CD4-positive, alpha-beta T cell (primary cell): ENCODE data around the gene TRIM66. TPM values are rescaled to one million over a fixed set of nuclear protein-coding genes. Genes with fewer than 3 reads are reported as not detected.

Experiments used
- ATAC-seq: fragments of 200-7000 bp; cut with Tn5 transposase; one replicate; pipeline ENCODE4 v1.10.0; 2022; ENCODE audit warnings: mild to moderate bottlenecking; ENCODE audit not compliant: poor library complexity
- CTCF ChIA-PET: fragments of 350-600 bp; sonication (Branson Sonifier 250); formaldehyde crosslinking; loops from one replicate; lab custom pipeline; 2021; ENCODE audit warnings: antibody characterized with exemption, inconsistent platforms; lab: Charles Lee
- POLR2A ChIA-PET: fragments of 350-600 bp; sonication (Branson Sonifier 250); formaldehyde crosslinking; loops from one replicate; lab custom pipeline; 2021; ENCODE audit warnings: antibody characterized with exemption, inconsistent platforms; lab: Charles Lee
- DNase-seq, 14 experiments: peaks; one replicate each; pipeline ENCODE4 v3.0.0-alpha.2; 2013 to 2020; ENCODE audit warnings: mixed read lengths in 2 of 14
- H3K27ac ChIP-seq, 2 donors: one replicate each; pipeline versions ENCODE4 v1.5.1 to v1.7.0; 2013; ENCODE audit warnings: low read length in 2 of 2, low read depth in 1 of 2, mild to moderate bottlenecking in 1 of 2
- H3K27me3 ChIP-seq, 2 experiments: 1 replicate in 1 of 2; 2 replicates in 1 of 2; pipeline versions ENCODE4 v1.6.1 to v1.7.0; 2013; ENCODE audit warnings: low read length in 2 of 2, control low read depth in 1 of 2, mild to moderate bottlenecking in 1 of 2, moderate library complexity in 1 of 2; ENCODE audit not compliant: insufficient read depth in 2 of 2, control insufficient read depth in 1 of 2
- H3K36me3 ChIP-seq: one replicate; pipeline ENCODE4 v1.6.1; 2013; ENCODE audit warnings: low read length, control low read depth; ENCODE audit not compliant: insufficient read depth
- H3K4me1 ChIP-seq: one replicate; pipeline ENCODE4 v1.6.1; 2013; ENCODE audit warnings: low read length, control low read depth; ENCODE audit not compliant: insufficient read depth
- H3K4me3 ChIP-seq: one replicate; pipeline ENCODE4 v1.5.1; 2013; ENCODE audit warnings: mild to moderate bottlenecking, low read length, moderate library complexity
- H3K9me3 ChIP-seq, 2 experiments: 1 replicate in 1 of 2; 2 replicates in 1 of 2; pipeline versions ENCODE4 v1.6.1 to v1.7.0; 2013; ENCODE audit warnings: low read length in 2 of 2, mild to moderate bottlenecking in 2 of 2, control low read depth in 1 of 2, moderate library complexity in 1 of 2; ENCODE audit not compliant: control insufficient read depth in 1 of 2, insufficient read depth in 1 of 2
- H3K27ac Mint-ChIP-seq: one replicate; pipeline ENCODE4 v1.8.0; 2020; ENCODE audit warnings: mixed read lengths
- H3K27me3 Mint-ChIP-seq: one replicate; pipeline ENCODE4 v1.8.0; 2021; ENCODE audit warnings: mixed read lengths
- H3K36me3 Mint-ChIP-seq: one replicate; pipeline ENCODE4 v1.8.0; 2021; ENCODE audit warnings: low read depth, mixed read lengths
- H3K4me1 Mint-ChIP-seq: one replicate; pipeline ENCODE4 v1.8.0; 2021; ENCODE audit warnings: low read depth, mixed read lengths
- H3K4me3 Mint-ChIP-seq: one replicate; pipeline ENCODE4 v1.8.0; 2020; ENCODE audit warnings: mild to moderate bottlenecking, mixed read lengths
- H3K9me3 Mint-ChIP-seq: one replicate; pipeline ENCODE4 v1.8.0; 2020; ENCODE audit warnings: mixed read lengths
- CTCF ChIP-seq: fragments of 200-600 bp; IDR thresholded peaks from one replicate; pipeline ENCODE4 v1.8.0; 2022; ENCODE audit warnings: antibody characterized with exemption, mild to moderate bottlenecking
- intact Hi-C, 2 experiments: fragments of 100-400 bp; cut with DNase I in 1 of 2; cut with micrococcal nuclease in 1 of 2; formaldehyde crosslinking; loops; one replicate each; pipeline versions ENCODE4 v1.15.1 to v1.9.0; 2023 to 2025; cut with DNase I, micrococcal nuclease
- total RNA-seq, 174 experiments: library from RNA in 2 of 174; stranded (reverse) in 2 of 174; gene quantifications; one replicate each; pipeline ENCODE4 v1.2.3 and lab custom pipeline; 2021 to 2026

The TRIM66 gene
- total RNA-seq, 2 experiments from 2014 or later: 6.8 to 9.8 TPM

- DNase-seq (no peak), ATAC-seq (no peak)
- H3K36me3 ChIP-seq: peaks cover 15% of the 10 kb centered on the region
- ChIA-PET CTCF (no interaction called here), POLR2A (no interaction called here)
- TF ChIP-seq CTCF: no peak
- no peaks in the 10 kb centered on the region for H3K9me3 ChIP-seq
- H3K36me3 Mint-ChIP-seq: peaks cover 23% of the 10 kb centered on the region
- no peaks in the 10 kb centered on the region for H3K9me3 Mint-ChIP-seq
- H3K27me3 Mint-ChIP-seq: no peaks in the 10 kb centered on the region
- no peaks in the 10 kb centered on the region for H3K27me3 ChIP-seq
- no peak overlapping the region for H3K4me3 Mint-ChIP-seq
- no peak overlapping the region for H3K27ac Mint-ChIP-seq
- intact Hi-C loops: no loop called here
- no peaks in the 10 kb centered on the region for H3K4me1 Mint-ChIP-seq
- H3K27ac ChIP-seq: no peak overlapping the region
- H3K4me3 ChIP-seq: no peak overlapping the region
- H3K4me1 ChIP-seq: no peaks in the 10 kb centered on the region
Measured at GRCh38 chr11:8654503-8654902, 28.0 kb downstream of the TRIM66 start.

GRCh38 chr11:8652140-8652539 lies 30.3 kb downstream of the TRIM66 start:
- H3K36me3 ChIP-seq: peaks cover 32% of the 10 kb centered on the region
- Mint-ChIP-seq H3K4me3 (no peak overlapping the region), H3K27ac (no peak overlapping the region), H3K36me3 (peaks cover 39% of the 10 kb centered on the region), H3K4me1 (no peaks in the 10 kb centered on the region), H3K27me3 (no peaks in the 10 kb centered on the region), H3K9me3 (no peaks in the 10 kb centered on the region)
- DNase-seq: no peak
- H3K27ac ChIP-seq: no peak overlapping the region
- H3K27me3 ChIP-seq: no peaks in the 10 kb centered on the region
- ATAC-seq: no peak
- no peaks in the 10 kb centered on the region for H3K9me3 ChIP-seq
- POLR2A ChIA-PET: no interaction called here
- CTCF ChIA-PET: no interaction called here
- H3K4me1 ChIP-seq: no peaks in the 10 kb centered on the region
- H3K4me3 ChIP-seq: no peak overlapping the region
- TF ChIP-seq CTCF: no peak
- intact Hi-C loops: no loop called here

DNA sequence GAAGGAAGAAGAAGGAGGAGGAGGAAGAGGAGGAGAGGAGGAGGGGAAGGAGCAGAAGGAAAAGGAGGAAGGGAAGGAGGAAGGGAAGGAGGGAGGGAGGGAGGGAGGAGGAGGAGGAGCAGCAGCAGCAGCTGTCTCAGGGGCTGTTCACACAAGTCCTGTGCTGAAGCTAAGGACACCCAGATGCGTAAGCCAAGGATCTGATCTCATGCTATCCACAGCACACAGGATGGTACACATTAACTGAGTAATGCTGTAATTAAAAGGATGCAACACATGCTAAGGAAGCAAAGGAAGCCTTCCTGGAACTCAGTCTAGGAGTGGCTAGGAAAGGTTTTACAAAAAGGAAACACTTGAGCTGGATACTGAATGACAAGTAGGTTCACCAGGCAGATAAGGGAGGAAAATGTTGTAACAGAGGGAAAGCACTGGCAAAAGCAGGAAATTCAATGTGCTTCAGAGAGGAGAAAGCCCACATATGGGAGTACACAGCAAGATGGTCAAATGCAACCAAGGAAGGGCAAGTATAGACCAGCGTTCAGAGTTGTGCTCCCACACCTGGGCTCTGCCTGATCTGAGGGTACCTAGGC lies 32.0 kb downstream of the TRIM66 start:
- no peak for DNase-seq
- peaks cover 45% of the 10 kb centered on the region for H3K36me3 ChIP-seq
- H3K9me3 ChIP-seq: no peaks in the 10 kb centered on the region
- H3K4me3 ChIP-seq: no peak overlapping the region
- H3K36me3 Mint-ChIP-seq: peaks cover 41% of the 10 kb centered on the region
- no peak overlapping the region for H3K4me3 Mint-ChIP-seq
- ChIA-PET CTCF (no interaction called here), POLR2A (no interaction called here)
- H3K27me3 ChIP-seq: no peaks in the 10 kb centered on the region
- no peak for ATAC-seq
- TF ChIP-seq CTCF: no peak
- H3K4me1 Mint-ChIP-seq: no peaks in the 10 kb centered on the region
- H3K4me1 ChIP-seq: no peaks in the 10 kb centered on the region
- no peak overlapping the region for H3K27ac ChIP-seq
- no peaks in the 10 kb centered on the region for H3K27me3 Mint-ChIP-seq
- intact Hi-C loops: no loop called here
- no peak overlapping the region for H3K27ac Mint-ChIP-seq
- no peaks in the 10 kb centered on the region for H3K9me3 Mint-ChIP-seq
